GM18502 (cell line): ENCODE results near the gene PLCB2.

Experiments
- ATAC-seq: cut with Tn5 transposase; IDR thresholded peaks from one replicate; pipeline ENCODE4 v1.9.1; 2021; ENCODE audit warnings: mild to moderate bottlenecking; ENCODE audit not compliant: unreplicated experiment, poor library complexity

Gene PLCB2

DNA sequence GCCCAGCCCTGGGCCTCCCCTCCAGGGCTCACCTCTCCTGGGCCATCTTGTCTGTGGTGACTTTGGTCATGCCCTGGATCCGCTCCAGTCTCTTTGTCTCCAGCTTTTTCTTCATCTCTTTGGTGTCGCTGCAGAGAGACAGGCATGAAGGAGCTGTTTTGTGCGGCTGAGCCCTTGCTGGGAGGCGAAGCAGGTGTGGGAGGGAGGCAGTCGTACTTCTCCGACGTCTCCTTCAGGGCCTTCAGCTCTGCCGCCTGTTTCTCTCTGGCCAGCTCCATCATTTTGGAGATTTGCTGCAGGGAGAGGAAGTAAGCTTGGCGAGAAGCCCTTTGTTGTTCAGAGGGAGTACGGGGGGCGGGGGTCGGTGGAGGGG lies 17.2 kb downstream of the PLCB2 start:
- ATAC-seq, result no peak

- ATAC-seq, result no peak
Observed at GRCh38 chr15:40289140-40289775, 18.5 kb downstream of the PLCB2 start.

- no peak for ATAC-seq
Observed at GRCh38 chr15:40287968-40288367, 19.8 kb downstream of the PLCB2 start.

DNA sequence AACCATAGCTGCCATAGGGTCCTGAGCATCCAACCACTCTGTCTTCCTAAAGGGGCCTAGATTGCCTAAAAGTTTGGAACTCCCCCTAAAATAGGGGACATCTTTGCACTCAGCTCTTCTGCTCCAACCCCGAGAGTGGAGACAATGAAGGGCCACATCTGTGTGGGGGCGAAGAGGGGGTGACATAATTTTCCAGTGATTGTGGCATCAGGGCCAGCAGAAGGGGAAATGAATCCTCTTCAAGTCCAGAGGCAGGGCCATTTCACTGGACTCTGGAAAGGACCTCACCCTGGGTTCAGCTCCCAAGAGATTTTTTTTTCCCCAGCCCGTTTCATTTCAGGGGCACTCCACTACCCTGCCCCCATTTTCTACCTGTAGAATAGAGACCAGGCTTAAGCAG lies 20.2 kb downstream of the PLCB2 start:
- no peak for ATAC-seq

- no peak for ATAC-seq
Observed at GRCh38 chr15:40286794-40287193, 20.9 kb downstream of the PLCB2 start.

DNA sequence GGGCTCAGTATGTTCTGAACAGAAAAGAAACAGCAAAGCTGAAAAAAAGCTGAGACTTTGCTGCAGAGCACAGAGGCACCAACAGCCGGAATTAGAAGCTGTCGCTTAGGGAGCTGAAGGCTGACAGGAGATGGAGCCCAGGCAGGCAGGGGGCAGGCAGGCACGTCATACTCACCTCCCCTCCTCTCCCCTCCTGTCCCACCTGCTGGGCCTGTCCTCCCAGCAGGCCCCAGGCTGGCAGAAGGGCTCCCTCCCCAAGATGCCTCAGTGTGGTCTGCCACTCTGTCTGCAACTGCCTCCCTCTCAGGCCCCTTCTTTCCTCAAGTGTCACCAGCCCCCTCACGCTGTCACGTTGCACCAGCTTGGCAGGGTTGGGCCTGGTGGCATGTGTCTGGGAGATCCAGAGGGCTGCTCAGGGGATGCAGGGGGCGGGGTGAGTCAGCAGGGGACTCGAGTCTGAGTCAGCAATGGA lies 21.6 kb downstream of the PLCB2 start:
- ATAC-seq, result no peak

DNA sequence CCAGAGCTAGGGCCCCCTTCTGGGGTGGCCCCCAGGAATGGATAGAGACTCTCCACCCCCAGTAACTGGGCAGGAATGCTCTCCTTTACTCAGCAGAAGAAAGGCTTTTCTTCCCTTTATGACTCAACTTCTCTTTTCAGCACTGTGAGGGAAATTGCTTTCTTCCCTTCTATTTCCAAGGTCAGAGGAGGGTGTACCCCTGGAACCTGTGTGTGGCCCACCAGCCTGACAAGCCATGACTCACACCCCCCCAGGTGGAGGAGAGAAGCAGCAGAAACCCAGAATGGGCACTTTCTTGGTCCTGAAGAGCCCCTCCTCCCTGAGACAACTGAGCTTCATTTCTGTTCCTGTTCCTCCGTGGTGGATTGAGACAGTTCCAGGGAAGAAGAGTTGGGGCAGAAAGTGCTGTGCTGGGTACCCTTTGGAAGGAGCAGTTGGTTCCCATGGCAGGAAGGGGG lies 22.2 kb downstream of the PLCB2 start:
- no peak for ATAC-seq

- no peak for ATAC-seq
Observed at GRCh38 chr15:40285151-40285550, 22.6 kb downstream of the PLCB2 start.

DNA sequence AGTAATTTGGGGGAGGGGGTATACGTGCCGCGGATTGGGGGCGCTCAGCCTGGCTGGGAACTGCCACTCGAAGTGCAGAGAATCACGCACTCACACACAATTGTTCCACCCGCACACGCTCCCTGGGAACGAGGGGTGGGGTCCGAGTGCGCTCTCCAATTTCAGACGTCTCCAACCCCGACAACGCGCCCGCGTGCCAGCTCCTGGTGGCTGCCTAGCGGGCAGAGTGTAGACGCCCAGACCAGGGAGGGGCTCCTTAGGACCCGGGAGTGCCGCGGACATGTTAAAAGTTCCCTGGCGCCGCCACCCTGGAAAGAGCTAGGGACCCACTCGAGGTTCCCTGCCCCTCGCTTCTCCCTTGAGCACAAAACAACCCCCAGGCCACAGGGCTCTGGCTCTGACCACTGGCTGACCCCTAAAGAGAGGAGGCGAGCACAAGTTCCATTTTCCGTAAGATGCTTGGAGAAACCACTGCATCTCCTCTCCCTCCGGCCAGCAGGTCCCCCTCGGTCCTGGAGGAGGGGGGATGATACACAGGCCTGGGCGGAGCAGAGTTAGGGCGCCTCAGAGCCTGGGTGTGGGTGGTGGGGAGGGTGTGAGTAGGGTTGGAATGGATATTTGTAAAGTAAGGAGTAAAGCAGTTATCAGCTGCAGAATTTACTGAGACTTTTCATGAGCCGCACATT lies 24.0 kb downstream of the PLCB2 start:
- no peak for ATAC-seq

DNA sequence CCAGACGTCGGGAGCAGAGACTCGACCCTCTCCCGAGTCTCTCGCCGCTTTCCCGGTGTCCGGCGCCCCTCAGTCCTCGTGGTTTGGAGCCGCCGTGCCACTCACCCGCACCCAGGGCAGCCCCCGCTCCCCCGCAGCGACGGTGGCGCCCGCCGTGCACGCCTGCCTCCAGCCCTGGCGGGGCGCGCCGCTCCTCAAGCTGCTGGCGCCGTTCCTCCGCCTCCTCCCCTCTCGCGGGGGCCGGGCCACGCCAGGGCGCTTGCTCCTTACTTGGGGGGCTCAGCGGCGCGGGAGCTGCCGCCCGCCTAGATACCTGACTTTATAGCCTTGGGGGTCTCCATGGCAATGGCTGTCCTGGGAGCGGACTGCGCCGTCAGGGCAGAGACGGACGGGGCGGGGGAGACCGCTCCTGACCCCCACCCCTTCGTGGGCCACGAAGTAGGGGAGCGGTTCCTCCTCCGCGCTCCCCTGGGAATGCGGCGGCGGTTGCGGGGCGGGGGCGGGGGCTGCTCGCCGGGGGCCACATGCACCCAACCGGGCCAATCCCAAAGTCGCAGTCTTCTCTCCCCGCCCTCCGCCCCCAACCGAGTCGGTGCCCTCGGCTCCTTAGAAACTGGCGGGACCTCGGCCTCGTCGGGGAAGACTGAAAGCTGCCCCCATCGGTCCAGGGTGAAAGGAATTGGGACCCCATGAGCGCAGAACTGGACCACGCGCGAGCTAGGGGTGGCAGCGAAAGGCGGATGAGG lies 24.7 kb downstream of the PLCB2 start, which contains the start of gene ANKRD63:
TSS of gene ANKRD63 (minus strand) at position 196 of the 746 bp plus-strand sequence. CDS start 478 bp downstream, outside the sequence.
- ATAC-seq, result no peak

GRCh38 chr15:40282147-40282868 lies 25.4 kb downstream of the PLCB2 start:
- ATAC-seq, result no peak

- no peak for ATAC-seq
Observed at GRCh38 chr15:40281801-40282146, 26.0 kb downstream of the PLCB2 start.

GRCh38 chr15:40281057-40281800 lies 26.5 kb downstream of the PLCB2 start:
- no peak for ATAC-seq

DNA sequence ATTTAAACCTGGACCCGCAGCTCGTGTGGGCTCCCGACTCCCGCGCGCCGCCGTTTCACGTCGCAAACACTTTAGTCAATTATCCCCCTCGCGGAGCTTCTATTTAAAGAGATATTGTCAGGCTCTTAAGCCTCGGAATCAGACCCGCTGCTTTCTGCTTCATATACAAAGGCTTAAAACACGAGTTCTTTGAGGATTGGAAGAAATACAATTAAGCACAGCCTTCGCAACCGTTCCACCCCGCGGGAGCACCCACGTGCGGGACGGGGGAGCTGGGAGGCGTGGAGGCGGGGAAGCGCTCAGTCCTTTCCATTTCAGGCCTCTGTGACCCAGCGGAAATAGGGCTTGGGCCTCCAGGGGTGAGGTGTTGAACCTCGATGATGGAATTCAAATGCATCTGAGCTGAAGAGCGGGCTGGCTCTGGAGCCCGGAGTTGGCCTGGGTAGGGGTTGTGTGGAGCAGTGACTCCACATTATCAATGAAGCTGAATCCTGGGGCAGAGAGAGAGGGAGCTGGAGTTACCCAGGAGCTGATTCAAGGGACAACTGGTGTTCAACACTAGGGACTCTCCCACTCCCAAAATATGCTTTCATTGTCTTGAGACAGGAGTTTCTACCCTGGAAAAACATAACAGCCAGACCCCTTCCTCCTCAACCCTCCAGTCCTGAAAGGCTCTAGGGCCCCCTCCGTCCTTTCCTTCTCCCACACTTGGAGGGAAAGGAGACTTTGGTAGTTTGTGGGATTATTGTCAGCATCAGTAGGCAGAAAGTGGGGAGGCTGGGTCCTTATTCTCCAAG lies 27.3 kb downstream of the PLCB2 start:
- no peak for ATAC-seq

GRCh38 chr15:40279437-40280141 lies 28.1 kb downstream of the PLCB2 start:
- no peak for ATAC-seq

- ATAC-seq, result no peak
Observed at GRCh38 chr15:40278026-40278425, 29.7 kb downstream of the PLCB2 start.

DNA sequence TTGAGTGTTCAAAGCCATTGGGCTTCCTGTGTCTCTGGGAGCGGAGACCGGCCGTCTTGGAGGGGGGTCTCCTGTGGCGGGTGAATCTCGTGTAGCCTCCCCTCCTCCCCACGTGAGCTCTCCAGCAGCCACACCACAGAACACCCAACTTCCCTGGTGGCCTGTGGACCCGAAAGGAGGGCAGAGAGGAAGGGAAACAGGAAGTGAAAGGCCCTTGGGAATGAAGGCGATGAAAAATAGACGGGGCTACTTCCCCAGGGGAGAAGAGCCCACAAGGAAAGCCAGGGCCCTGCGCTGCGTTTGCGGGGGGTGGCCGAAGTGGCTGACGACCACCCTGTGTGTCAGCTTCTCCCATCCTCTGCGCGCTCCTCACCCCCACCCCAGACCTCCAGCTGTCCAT lies 30.3 kb downstream of the PLCB2 start:
- no peak for ATAC-seq

- ATAC-seq, result no peak
Observed at GRCh38 chr15:40276927-40277326, 30.8 kb downstream of the PLCB2 start.

GRCh38 chr15:40275954-40276353 lies 31.8 kb downstream of the PLCB2 start:
- ATAC-seq, result no peak
